Heart left ventricle (tissue), 13 donors: ENCODE results near the gene ICAM2.

Experiments
- POLR2A ChIP-seq, 2 donors: fragments of 450-650 bp; IDR thresholded peaks; one replicate each; pipeline ENCODE4 v1.6.1; 2017; ENCODE audit warnings: antibody characterized with exemption in 2 of 2, mild to moderate bottlenecking in 2 of 2, moderate library complexity in 2 of 2
- TF ChIP-seq, protein P1 (sequence below), 12 donors: fragments of 200-600 bp; sonication (generic) in 4 of 12; IDR thresholded peaks; one replicate each; pipeline versions ENCODE4 v1.5.0 to v1.8.0; 2018 to 2022; ENCODE audit warnings: antibody characterized with exemption in 12 of 12, mild to moderate bottlenecking in 5 of 12
- donor health status: ischemic (EF 13 %, LVEDD 7.1; RV severe dilation, severe dysfunction).
- donor health status: DM: no; HTN: yes; CAD: no.
- donor health status: DM: no; HTN: no; CAD: no.
- donor health status: ischemic (EF 25% LVEDD 6.9; RV normal size, moderate dysfunction).
- donor health status: ischemic (EF 25% LVEDD 5.7; RV mildly dilated, moderate dysfunction).
- donor health status: ischemic (EF 35%, LVEDD 5.7; RV mildly dilated, moderate dysfunction).
- donor health status: nonischemic (EF 11% LVEDD 7.7; RV severe dilation, severe dysfunction).
- donor health status: DM: yes; HTN: yes; CAD: no.
- donor health status: PGD.
- donor health status: ischemic (EF 29% LVEDD 5.4; RV normal size, mild dysfunction).
- donor health status: nonischemic (EF 23%, LVEDD 6.1; RV moderate dilation, normal function).

DNA sequence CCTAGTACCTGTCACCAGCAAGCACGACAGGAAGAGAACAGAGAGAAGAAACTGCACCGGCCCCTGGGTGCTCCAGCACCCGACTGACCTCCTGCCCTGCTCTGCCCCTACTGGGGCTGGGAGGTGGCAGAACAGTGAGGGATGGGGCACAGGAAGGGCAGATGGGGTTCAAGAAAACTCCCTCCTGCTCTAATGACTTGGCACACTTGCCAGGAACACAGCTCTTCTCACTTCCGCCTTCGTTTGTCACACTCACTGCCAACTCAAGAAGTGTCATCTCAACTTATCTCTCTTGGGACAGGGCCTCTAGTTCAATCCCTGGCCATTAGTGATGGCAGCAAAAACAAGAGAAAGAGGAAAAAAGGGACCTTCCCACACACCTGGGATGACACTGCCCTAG lies 42.7 kb upstream of the ICAM2 start:
- TF ChIP-seq, protein P1, sequence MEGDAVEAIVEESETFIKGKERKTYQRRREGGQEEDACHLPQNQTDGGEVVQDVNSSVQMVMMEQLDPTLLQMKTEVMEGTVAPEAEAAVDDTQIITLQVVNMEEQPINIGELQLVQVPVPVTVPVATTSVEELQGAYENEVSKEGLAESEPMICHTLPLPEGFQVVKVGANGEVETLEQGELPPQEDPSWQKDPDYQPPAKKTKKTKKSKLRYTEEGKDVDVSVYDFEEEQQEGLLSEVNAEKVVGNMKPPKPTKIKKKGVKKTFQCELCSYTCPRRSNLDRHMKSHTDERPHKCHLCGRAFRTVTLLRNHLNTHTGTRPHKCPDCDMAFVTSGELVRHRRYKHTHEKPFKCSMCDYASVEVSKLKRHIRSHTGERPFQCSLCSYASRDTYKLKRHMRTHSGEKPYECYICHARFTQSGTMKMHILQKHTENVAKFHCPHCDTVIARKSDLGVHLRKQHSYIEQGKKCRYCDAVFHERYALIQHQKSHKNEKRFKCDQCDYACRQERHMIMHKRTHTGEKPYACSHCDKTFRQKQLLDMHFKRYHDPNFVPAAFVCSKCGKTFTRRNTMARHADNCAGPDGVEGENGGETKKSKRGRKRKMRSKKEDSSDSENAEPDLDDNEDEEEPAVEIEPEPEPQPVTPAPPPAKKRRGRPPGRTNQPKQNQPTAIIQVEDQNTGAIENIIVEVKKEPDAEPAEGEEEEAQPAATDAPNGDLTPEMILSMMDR (IDR thresholded peaks at IDR 0.05): no peak
- TF ChIP-seq POLR2A (IDR thresholded peaks at IDR 0.05): no peak
